GM12874 (cell line): Measurements from ENCODE around the gene FHIT.

Source experiments
- TF ChIP-seq, protein P1 (sequence below): IDR thresholded peaks from 2 replicates; pipeline ENCODE4 v1.5.1; 2011; ENCODE audit warnings: low read depth, mild to moderate bottlenecking, control low read depth, low read length, moderate library complexity; ENCODE audit not compliant: insufficient read depth

The FHIT gene

DNA sequence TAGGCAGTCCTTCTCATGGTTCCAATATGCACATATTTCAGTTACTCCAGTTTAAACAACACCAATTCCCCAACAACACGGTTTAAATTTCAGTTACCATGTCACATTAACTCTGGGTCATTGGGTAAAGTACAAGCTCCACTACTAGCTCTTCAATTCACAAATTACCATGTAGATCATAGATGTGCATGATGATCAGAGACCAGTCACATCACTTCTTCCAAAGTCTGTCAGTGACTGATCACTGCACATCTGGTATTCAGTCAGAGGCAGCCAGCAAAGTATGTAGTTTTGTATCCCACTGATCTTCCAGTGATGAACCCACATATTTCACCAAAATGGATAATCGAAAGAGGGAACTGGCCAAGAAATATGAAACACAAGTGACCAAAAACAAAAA lies 1223.0 kb downstream of the FHIT start:
- TF ChIP-seq, protein P1, sequence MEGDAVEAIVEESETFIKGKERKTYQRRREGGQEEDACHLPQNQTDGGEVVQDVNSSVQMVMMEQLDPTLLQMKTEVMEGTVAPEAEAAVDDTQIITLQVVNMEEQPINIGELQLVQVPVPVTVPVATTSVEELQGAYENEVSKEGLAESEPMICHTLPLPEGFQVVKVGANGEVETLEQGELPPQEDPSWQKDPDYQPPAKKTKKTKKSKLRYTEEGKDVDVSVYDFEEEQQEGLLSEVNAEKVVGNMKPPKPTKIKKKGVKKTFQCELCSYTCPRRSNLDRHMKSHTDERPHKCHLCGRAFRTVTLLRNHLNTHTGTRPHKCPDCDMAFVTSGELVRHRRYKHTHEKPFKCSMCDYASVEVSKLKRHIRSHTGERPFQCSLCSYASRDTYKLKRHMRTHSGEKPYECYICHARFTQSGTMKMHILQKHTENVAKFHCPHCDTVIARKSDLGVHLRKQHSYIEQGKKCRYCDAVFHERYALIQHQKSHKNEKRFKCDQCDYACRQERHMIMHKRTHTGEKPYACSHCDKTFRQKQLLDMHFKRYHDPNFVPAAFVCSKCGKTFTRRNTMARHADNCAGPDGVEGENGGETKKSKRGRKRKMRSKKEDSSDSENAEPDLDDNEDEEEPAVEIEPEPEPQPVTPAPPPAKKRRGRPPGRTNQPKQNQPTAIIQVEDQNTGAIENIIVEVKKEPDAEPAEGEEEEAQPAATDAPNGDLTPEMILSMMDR: no peak

DNA sequence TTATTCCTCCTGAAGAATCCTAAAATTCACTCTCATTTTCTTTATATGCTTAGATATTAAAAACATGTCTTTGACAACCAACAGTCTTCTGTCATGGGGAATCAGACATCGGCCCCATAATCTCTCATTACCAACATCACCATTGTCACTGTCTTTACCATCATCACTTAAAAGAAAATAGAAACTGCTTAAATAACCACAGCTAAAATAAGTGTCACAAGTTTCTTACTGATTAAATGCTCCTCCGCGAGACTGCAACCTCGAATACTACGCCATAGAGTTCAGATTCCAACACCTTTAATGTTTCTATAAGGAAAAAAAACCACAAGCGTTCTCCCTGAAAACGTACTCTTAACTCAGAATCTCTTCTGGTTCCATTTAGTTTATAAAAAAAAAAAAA lies 1223.9 kb downstream of the FHIT start:
- TF ChIP-seq, protein P1: no peak

DNA sequence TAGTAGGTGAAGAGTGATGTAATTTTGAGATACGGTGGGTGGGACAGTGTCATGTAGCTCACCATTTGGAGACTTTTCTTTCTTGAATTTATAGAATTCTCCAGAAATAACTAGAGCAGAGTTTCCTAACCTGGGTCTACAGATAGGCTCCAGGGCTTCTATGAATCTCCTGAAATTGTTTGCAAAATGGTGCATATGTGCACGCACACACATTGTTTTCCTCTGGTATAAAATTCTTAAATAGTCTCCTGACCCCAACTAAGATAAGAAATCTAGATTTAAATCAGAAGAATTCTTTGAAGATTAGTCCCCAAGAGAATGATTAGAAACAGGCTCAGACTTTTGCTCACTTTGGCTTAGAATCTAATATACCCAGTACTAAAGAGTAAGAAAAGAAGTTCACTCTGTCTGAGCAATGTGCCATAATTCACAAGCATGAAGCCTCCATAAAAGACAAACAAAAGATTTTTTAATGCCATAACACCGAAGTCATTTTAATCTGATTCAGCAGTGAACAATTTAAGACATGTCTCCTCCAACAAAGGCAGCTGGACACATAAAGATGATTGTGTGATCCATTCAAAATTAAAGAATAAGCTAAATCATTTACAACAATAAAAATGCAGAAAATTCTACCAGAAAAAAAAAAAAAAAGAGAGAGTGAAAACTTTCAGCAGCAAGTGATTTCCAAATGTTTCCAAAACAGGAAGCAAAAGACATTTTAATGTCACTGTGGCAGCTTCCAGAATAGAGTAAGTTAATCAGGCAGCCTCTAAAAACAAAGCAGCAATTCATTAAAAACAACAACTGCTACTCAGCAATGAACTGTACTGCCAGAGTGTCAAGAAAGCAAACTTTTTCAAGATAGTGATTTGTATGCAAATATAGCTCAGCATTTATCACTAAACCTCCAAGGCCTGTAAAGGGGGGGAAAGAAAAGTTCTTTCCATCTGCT lies 1225.9 kb downstream of the FHIT start:
- TF ChIP-seq, protein P1: no peak

DNA sequence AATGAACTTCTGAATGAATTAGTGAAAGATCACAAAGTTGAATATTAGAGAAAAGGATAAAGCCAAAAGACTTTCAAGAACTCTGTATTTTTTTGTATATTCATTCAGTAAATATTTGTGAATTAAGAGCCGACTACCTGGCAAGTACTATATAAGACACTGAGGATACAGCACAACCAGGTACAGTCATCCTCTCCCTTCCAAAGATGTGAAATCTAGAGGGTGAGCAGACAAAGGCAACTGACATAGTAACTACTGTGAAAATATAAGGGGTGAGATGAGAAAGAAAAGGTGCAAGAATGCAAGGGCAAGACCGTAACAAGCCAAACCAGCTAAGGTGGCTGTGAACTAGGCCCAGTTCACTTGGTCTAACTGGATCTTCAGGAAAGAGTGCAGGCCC lies 1226.9 kb downstream of the FHIT start:
- TF ChIP-seq, protein P1: no peak

DNA sequence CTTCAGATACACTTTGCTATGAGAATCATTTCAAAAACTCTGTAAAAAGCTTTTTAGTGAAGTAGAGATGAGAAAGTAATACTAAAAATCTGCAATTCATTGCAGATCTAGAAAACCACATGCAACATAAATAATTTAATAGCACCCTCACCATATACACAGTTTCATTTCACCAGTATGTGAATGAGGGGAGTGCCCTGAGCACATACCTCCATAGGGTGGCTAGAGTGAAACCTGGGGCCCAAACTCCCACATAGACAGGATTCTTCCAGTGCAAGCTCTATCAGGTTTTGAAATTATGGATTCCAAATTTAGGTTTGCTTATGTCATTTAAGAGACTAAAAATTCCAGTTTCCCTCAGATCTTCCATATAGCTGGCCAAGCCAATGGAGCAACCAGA lies 1228.1 kb downstream of the FHIT start:
- TF ChIP-seq, protein P1: no peak

DNA sequence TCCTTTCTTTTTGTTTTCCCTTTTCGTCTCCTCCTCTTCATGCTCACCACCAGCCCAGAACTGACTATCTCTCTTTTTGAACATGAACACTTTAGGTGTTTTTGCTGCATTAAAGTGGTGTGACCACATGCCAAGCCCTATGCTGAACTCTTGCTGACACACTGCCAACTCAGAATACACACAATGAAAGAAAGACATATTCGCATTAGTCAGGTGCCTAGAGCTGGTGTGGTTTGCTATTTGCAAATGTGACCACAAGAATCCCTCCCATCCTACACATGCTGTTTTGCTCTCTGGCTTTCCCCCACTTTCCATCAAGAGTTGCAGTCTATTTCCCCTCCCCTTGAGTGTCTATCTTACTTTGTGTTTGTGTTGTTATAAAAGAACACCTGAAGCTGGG lies 1233.6 kb downstream of the FHIT start:
- TF ChIP-seq, protein P1: no peak

DNA sequence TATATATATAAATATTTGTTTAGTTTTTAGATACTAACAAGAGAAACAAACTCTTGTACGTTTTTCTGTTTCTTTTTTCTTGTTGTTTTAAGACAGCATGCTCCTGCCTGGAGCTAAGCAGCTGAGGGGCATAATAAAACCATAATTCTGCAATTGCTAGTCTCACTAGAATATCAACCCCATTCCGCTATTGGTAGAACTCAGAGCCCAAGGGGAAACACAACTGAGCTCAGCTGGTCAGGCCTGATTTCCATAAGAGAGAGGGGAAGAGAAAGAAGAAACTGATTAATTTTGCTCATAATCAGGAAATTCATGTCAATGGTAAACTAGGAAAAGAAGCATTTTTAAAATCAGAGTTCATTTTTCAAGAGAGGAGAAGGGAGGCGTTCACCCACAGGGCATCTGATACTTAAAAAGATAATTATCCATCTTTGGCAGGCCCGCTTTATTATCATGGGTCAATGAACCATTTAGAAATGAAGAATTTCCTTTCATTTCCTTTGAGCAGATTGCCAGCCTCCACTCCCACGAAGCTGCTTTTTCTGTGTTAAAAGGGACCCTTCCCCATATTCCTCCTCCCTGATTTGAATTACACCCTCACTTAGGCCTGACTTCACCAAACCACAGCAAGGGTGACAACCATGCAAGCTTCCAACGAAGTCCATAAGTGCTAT lies 1236.1 kb downstream of the FHIT start:
- TF ChIP-seq, protein P1: no peak
